Pulmonary artery endothelial cell (primary cell): ENCODE results near the gene FBN2. TPM values are rescaled to one million over a fixed set of nuclear protein-coding genes. Genes with fewer than 3 reads are reported as not detected.

Source experiments
- DNase-seq: peaks from one replicate; pipeline ENCODE4 v3.0.0-alpha.2; 2011; ENCODE audit warnings: low read depth, low spot score
- total RNA-seq: library from RNA; depleted of rRNA; stranded (reverse); fragments of >200 nt; gene quantifications from 2 replicates; pipeline ENCODE4 v1.2.3, GENCODE V29; 2014

FBN2 gene
- total RNA-seq, 1 donor from 2014 or later, result 73.7 TPM

GRCh38 chr5:128212191-128212806, 325.7 kb downstream of the FBN2 start:
- no peak for DNase-seq

DNA sequence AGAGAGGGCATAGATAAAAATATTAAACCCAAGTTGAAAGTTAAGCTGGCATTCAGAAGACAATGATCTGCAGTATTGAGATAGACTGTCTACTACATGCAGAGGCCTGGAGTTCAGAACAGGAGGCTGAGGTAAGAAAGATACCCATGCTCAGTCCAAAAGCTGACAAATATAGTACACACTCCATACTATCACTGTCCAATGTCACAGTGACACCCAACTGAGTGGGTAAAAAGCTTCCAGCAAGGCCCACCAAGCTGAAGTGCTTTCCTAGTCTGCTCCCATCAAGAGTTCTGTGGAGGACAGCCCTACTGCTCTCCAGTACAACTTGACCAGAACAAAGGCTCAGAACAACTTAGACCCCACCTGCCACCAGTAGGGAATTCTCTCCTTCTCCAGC, 329.6 kb downstream of the FBN2 start:
- DNase-seq, result no peak
